A549 (cell line): ENCODE measurements around the gene ARAP3.

Experiments
- EP300 ChIP-seq, 2 experiments: fragments of >200 bp; sonication (Bioruptor Twin); formaldehyde crosslinking; IDR thresholded peaks; 2 replicates in 1 of 2; 3 replicates in 1 of 2; pipeline ENCODE4 v1.6.1; 2016 to 2017
- FOSL2 ChIP-seq, 2 experiments: fragments of 450-650 bp in 1 of 2; fragments of >200 bp in 1 of 2; sonication (Bioruptor Twin) in 1 of 2; formaldehyde crosslinking; IDR thresholded peaks; 2 replicates each; pipeline versions ENCODE4 v1.5.0 to v1.6.1; 2016 to 2020; ENCODE audit warnings: mild to moderate bottlenecking in 1 of 2, moderate library complexity in 1 of 2
- POLR2A ChIP-seq: IDR thresholded peaks from 2 replicates; pipeline ENCODE4 v1.6.1; 2012; ENCODE audit warnings: mild to moderate bottlenecking, low read length
- TF ChIP-seq, protein P1 (sequence below): fragments of >200 bp; sonication (Bioruptor Twin); formaldehyde crosslinking; IDR thresholded peaks from 3 replicates; pipeline ENCODE4 v1.5.1; 2016

DNA sequence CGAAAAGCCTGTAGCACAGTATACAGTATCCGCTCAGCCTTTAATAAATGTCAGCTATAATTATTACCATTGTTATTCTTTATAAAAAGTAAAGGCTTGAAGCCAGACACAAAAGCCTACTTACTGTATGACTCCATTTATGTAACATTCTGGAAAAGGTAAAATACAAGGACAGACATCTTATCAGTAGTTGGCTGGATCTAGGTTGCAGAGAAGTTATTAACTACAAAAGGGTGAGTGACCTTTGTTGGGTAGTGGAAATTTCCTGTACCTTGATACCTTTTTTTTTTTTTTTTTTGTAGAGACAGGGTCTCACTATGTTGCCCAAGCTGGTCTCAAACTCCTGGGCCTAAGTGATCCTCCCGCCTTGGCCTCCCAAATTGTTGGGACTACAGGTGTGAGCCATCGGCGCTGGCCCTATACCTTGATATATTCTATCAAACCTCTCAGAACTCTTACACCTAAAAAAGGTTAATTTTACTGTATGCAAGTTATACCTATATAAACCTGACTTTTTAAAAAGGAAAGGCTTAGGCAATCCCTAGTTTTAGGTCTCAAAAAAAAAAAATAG lies 51.4 kb downstream of the ARAP3 start:
- no peak for TF ChIP-seq POLR2A
- TF ChIP-seq, protein P1, sequence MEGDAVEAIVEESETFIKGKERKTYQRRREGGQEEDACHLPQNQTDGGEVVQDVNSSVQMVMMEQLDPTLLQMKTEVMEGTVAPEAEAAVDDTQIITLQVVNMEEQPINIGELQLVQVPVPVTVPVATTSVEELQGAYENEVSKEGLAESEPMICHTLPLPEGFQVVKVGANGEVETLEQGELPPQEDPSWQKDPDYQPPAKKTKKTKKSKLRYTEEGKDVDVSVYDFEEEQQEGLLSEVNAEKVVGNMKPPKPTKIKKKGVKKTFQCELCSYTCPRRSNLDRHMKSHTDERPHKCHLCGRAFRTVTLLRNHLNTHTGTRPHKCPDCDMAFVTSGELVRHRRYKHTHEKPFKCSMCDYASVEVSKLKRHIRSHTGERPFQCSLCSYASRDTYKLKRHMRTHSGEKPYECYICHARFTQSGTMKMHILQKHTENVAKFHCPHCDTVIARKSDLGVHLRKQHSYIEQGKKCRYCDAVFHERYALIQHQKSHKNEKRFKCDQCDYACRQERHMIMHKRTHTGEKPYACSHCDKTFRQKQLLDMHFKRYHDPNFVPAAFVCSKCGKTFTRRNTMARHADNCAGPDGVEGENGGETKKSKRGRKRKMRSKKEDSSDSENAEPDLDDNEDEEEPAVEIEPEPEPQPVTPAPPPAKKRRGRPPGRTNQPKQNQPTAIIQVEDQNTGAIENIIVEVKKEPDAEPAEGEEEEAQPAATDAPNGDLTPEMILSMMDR, result no peak
- TF ChIP-seq FOSL2 (IDR thresholded peaks at IDR 0.05), result no peak
- no peak for TF ChIP-seq FOSL2 (CRISPR knock-in tag; IDR thresholded peaks at IDR 0.05)
- no peak for TF ChIP-seq EP300 (IDR thresholded peaks at IDR 0.05)
